IMR-90 (cell line): ENCODE measurements around the gene CHD2. TPM values are rescaled to one million over a fixed set of nuclear protein-coding genes. Genes with fewer than 3 reads are reported as not detected.

Experiments
- ATAC-seq: fragments of 200-7000 bp; cut with Tn5 transposase; 2 replicates; pipeline ENCODE4 v1.9.1; 2020; ENCODE audit warnings: low read depth, mild to moderate bottlenecking, moderate library complexity
- BruUV-seq: library from RNA; stranded (reverse); fragments of 400-500 nt; replicated peaks from 2 replicates; lab custom pipeline; 2021; lab: Mats Ljungman, UMichigan
- CTCF ChIA-PET: fragments of 300-600 bp; formaldehyde crosslinking; extraction: SDS; loops from one replicate; lab custom pipeline; 2021; ENCODE audit warnings: antibody characterized with exemption; lab: Yijun Ruan, JAX
- POLR2A ChIA-PET: fragments of 300-600 bp; sonication (Branson Sonifier 250); formaldehyde crosslinking; loops from one replicate; lab custom pipeline; 2022; ENCODE audit warnings: antibody characterized with exemption; ENCODE audit not compliant: unreplicated experiment; lab: Charles Lee
- DNase-seq: peaks from one replicate; pipeline ENCODE4 v3.0.0; 2013
- H2AFZ ChIP-seq: replicated peaks from 2 replicates; pipeline ENCODE3; 2013; ENCODE audit warnings: low read length, mild to moderate bottlenecking; ENCODE audit not compliant: poor library complexity
- H2AK5ac ChIP-seq: 2 replicates; pipeline ENCODE4 v1.6.1; 2013; ENCODE audit warnings: low read depth, low read length, inconsistent platforms
- H2AK9ac ChIP-seq: replicated peaks from 2 replicates; pipeline ENCODE3; 2013; ENCODE audit warnings: mild to moderate bottlenecking, low read depth, low read length, moderate library complexity; ENCODE audit not compliant: poor library complexity
- H2BK120ac ChIP-seq: 2 replicates; pipeline ENCODE4 v1.6.1; 2013; ENCODE audit warnings: low read depth, low read length, inconsistent platforms
- H2BK15ac ChIP-seq: 3 replicates; pipeline ENCODE4 v1.6.1; 2013; ENCODE audit warnings: low read depth, low read length, inconsistent platforms
- H2BK20ac ChIP-seq: 2 replicates; pipeline ENCODE4 v1.6.1; 2013; ENCODE audit warnings: low read depth, mild to moderate bottlenecking, inconsistent platforms, low read length, moderate library complexity
- H2BK5ac ChIP-seq: 2 replicates; pipeline ENCODE4 v1.6.1; 2013; ENCODE audit warnings: mild to moderate bottlenecking, low read depth, low read length, inconsistent platforms; ENCODE audit not compliant: poor library complexity, severe bottlenecking
- H3K14ac ChIP-seq: replicated peaks from 2 replicates; pipeline ENCODE4 v1.6.1; 2013; ENCODE audit warnings: low read depth, low read length, inconsistent platforms
- H3K18ac ChIP-seq: 2 replicates; pipeline ENCODE4 v1.6.1; 2013; ENCODE audit warnings: low read depth, low read length, control low read depth
- H3K23ac ChIP-seq: 2 replicates; pipeline ENCODE4 v1.6.1; 2013; ENCODE audit warnings: low read depth, low read length, inconsistent platforms
- H3K27ac ChIP-seq: 2 replicates; pipeline ENCODE4 v1.5.1; 2013; ENCODE audit warnings: mild to moderate bottlenecking, control low read depth, low read length; ENCODE audit not compliant: insufficient read depth
- H3K27me3 ChIP-seq: 2 replicates; pipeline ENCODE4 v1.6.1; 2013; ENCODE audit warnings: low read length; ENCODE audit not compliant: control insufficient read depth, insufficient read depth
- H3K36me3 ChIP-seq: 2 replicates; pipeline ENCODE4 v1.6.1; 2013; ENCODE audit warnings: low read length, mixed read lengths; ENCODE audit not compliant: control insufficient read depth, insufficient read depth
- H3K4ac ChIP-seq: 2 replicates; pipeline ENCODE4 v1.6.1; 2013; ENCODE audit warnings: low read depth, low read length, inconsistent platforms
- H3K4me1 ChIP-seq: 2 replicates; pipeline ENCODE4 v1.6.1; 2013; ENCODE audit warnings: low read length, mixed read lengths; ENCODE audit not compliant: control insufficient read depth, insufficient read depth
- H3K4me2 ChIP-seq: 2 replicates; pipeline ENCODE4 v1.6.1; 2013; ENCODE audit warnings: low read depth, mild to moderate bottlenecking, control low read depth, low read length, moderate library complexity
- H3K4me3 ChIP-seq: 2 replicates; pipeline ENCODE4 v1.5.1; 2013; ENCODE audit warnings: low read depth, mild to moderate bottlenecking, control low read depth, low read length, moderate library complexity; ENCODE audit not compliant: insufficient read depth
- H3K56ac ChIP-seq: 2 replicates; pipeline ENCODE4 v1.6.1; 2013; ENCODE audit warnings: low read length, inconsistent platforms; ENCODE audit not compliant: insufficient read depth; ENCODE audit errors: extremely low read depth
- H3K79me1 ChIP-seq, 2 experiments: 2 replicates each; pipeline ENCODE4 v1.6.1; 2013; ENCODE audit warnings: low read length in 2 of 2, inconsistent platforms in 1 of 2, low read depth in 1 of 2
- H3K9ac ChIP-seq: 2 replicates; pipeline ENCODE4 v1.6.1; 2013; ENCODE audit warnings: low read depth, low read length, control low read depth
- H3K9me1 ChIP-seq: 2 replicates; pipeline ENCODE4 v1.6.1; 2013; ENCODE audit warnings: low read length, inconsistent platforms; ENCODE audit not compliant: insufficient read depth
- H3K9me3 ChIP-seq: 2 replicates; pipeline ENCODE4 v1.6.1; 2013; ENCODE audit warnings: low read length; ENCODE audit not compliant: control insufficient read depth, insufficient read depth
- H4K20me1 ChIP-seq: 2 replicates; pipeline ENCODE4 v1.6.1; 2013; ENCODE audit warnings: low read length, inconsistent platforms; ENCODE audit not compliant: insufficient read depth
- H4K5ac ChIP-seq: 2 replicates; pipeline ENCODE4 v1.6.1; 2013; ENCODE audit warnings: mild to moderate bottlenecking, low read depth, low read length, control low read depth
- H4K8ac ChIP-seq, 2 experiments: 2 replicates each; pipeline ENCODE4 v1.6.1; 2013; ENCODE audit warnings: low read depth in 2 of 2, low read length in 2 of 2, control low read depth in 1 of 2, inconsistent platforms in 1 of 2
- H4K91ac ChIP-seq: 2 replicates; pipeline ENCODE4 v1.6.1; 2013; ENCODE audit warnings: low read depth, low read length, inconsistent platforms; ENCODE audit not compliant: insufficient read depth
- BHLHE40 ChIP-seq: fragments of 150-350 bp; IDR thresholded peaks from 2 replicates; pipeline ENCODE4 v1.6.1; 2016; ENCODE audit warnings: mild to moderate bottlenecking, low read depth, low read length
- CEBPB ChIP-seq: IDR thresholded peaks from 2 replicates; pipeline ENCODE4 v1.6.1; 2012; ENCODE audit warnings: low read depth, low read length, improper control_type of control experiment
- CHD1 ChIP-seq: IDR thresholded peaks from 2 replicates; pipeline ENCODE4 v1.6.1; 2012; ENCODE audit warnings: low read depth, low read length, improper control_type of control experiment
- CTCF ChIP-seq: conservative IDR thresholded peaks from 2 replicates; pipeline ENCODE4 v1.5.1; 2012; ENCODE audit warnings: mild to moderate bottlenecking, low read depth, low read length, improper control_type of control experiment
- ELK1 ChIP-seq: fragments of 150-350 bp; IDR thresholded peaks from 2 replicates; pipeline ENCODE4 v1.6.1; 2016; ENCODE audit warnings: low read depth, mild to moderate bottlenecking, low read length, moderate library complexity, borderline replicate concordance
- MAFK ChIP-seq: IDR thresholded peaks from 2 replicates; pipeline ENCODE4 v1.6.1; 2012; ENCODE audit warnings: low read depth, low read length, improper control_type of control experiment
- MXI1 ChIP-seq: IDR thresholded peaks from 2 replicates; pipeline ENCODE4 v1.6.1; 2012; ENCODE audit warnings: low read depth, mild to moderate bottlenecking, low read length, moderate library complexity, borderline replicate concordance
- NFE2L2 ChIP-seq: fragments of 150-350 bp; IDR thresholded peaks from 2 replicates; pipeline ENCODE4 v1.6.1; 2016; ENCODE audit warnings: low read depth, mild to moderate bottlenecking, low read length
- POLR2A ChIP-seq: IDR thresholded peaks from 2 replicates; pipeline ENCODE4 v1.6.1; 2012; ENCODE audit warnings: mild to moderate bottlenecking, low read depth, low read length
- RAD21 ChIP-seq: IDR thresholded peaks from 2 replicates; pipeline ENCODE4 v1.6.1; 2012; ENCODE audit warnings: low read length, improper control_type of control experiment
- RCOR1 ChIP-seq: IDR thresholded peaks from 2 replicates; pipeline ENCODE4 v1.6.1; 2012; ENCODE audit warnings: mild to moderate bottlenecking, low read length, improper control_type of control experiment; ENCODE audit not compliant: insufficient replicate concordance
- RFX5 ChIP-seq: IDR thresholded peaks from 2 replicates; pipeline ENCODE4 v1.8.0; 2012; ENCODE audit warnings: low read depth, mild to moderate bottlenecking, low read length, moderate library complexity
- SMC3 ChIP-seq: fragments of 150-350 bp; IDR thresholded peaks from 2 replicates; pipeline ENCODE4 v1.6.1; 2016; ENCODE audit warnings: low read depth, mild to moderate bottlenecking, antibody characterized with exemption, low read length, moderate library complexity
- WGBS, 2 experiments: methylation state at CpG; one replicate each; pipeline versions ENCODE4 v1.1.5 to v1.1.7; 2013; ENCODE audit warnings: missing lambda C conversion rate in 2 of 2; ENCODE audit not compliant: insufficient read length in 1 of 2; ENCODE audit errors: extremely low coverage in 2 of 2; 5-methylcytosine and 5-hydroxymethylcytosine counted together
- dilution Hi-C: fragments of 300-500 bp; cut with HindIII; formaldehyde crosslinking; loops from one replicate; pipeline ENCODE4 v1.14.3; 2018; ENCODE audit warnings: low sequenced_read_pairs; ENCODE audit not compliant: unreplicated experiment
- in situ Hi-C: fragments of 300-500 bp; cut with MboI; formaldehyde crosslinking; loops from 3 replicates; pipeline ENCODE4 v1.14.3; 2019; ENCODE audit warnings: low sequenced_read_pairs, inconsistent platforms, mixed read lengths
- intact Hi-C: fragments of 100-400 bp; cut with micrococcal nuclease; formaldehyde crosslinking; loops from 2 replicates; pipeline ENCODE4 v1.10.0; 2022
- polyA plus RNA-seq, 3 experiments: library from polyadenylated mRNA; depleted of rRNA; stranded (reverse); fragments of >200 nt; gene quantifications; 2 replicates each; pipeline ENCODE4 v1.2.3, GENCODE V29; 2012; ENCODE audit warnings: low replicate concordance in 1 of 3
- total RNA-seq: library from RNA; depleted of rRNA; stranded (reverse); fragments of >200 nt; gene quantifications from 2 replicates; pipeline ENCODE4 v1.2.3, GENCODE V29; 2012

The CHD2 gene
- total and polyA plus RNA-seq, 2 of the 4 experiments (the other 2 are of a cell fraction), result 44.9 to 64.7 TPM

GRCh38 chr15:92878593-92879053 lies 21.5 kb upstream of the CHD2 start:
- CTCF ChIA-PET, result interaction anchor here (0.7 kb wide), 1 partner anchor 18 kb away, joined by 4 read pairs; no protein-coding TSS in a partner anchor
- no peak overlapping the region for H3K23ac ChIP-seq
- no peak overlapping the region for H3K9ac ChIP-seq
- H2AK5ac ChIP-seq, result no peak overlapping the region
- no peak overlapping the region for H2BK15ac ChIP-seq
- no peak overlapping the region for H3K4me3 ChIP-seq
- H3K14ac ChIP-seq, result no peak overlapping the region
- H3K36me3 ChIP-seq, result no peaks in the 10 kb centered on the region; the same call in 1 of the 2 replicates
- no peak overlapping the region for H2BK5ac ChIP-seq
- WGBS, 2 experiments, result no CpG with 5 or more reads among the region's 5 CpGs
- ATAC-seq (no peak), DNase-seq (no peak)
- no peak overlapping the region for H3K27ac ChIP-seq
- in situ Hi-C loops (no loop called here), intact Hi-C loops (no loop called here), dilution Hi-C loops (no loop called here)
- no peak overlapping the region for H2BK20ac ChIP-seq
- peaks cover 7% of the 10 kb centered on the region for H3K4me1 ChIP-seq
- peaks cover 2% of the 10 kb centered on the region; the same call in 1 of the 2 replicates for H3K9me1 ChIP-seq
- H2BK120ac ChIP-seq, result no peak overlapping the region
- no peak for TF ChIP-seq RCOR1
- TF ChIP-seq NFE2L2, result no peak
- no peak for TF ChIP-seq POLR2A
- TF ChIP-seq CHD1, result no peak
- TF ChIP-seq CEBPB, result no peak
- no peak for TF ChIP-seq MXI1
- no peak for TF ChIP-seq RAD21
- no peak for TF ChIP-seq MAFK
- no peak for TF ChIP-seq BHLHE40
- TF ChIP-seq RFX5, result no peak
- no peak for TF ChIP-seq CTCF
- TF ChIP-seq ELK1, result no peak
- TF ChIP-seq SMC3, result no peak
- H4K20me1 ChIP-seq, result no peaks in the 10 kb centered on the region
- no peak overlapping the region for H4K5ac ChIP-seq
- peaks cover 4 to 10% of the 10 kb centered on the region in 2 experiments; a peak in 2 of 4 replicates for H3K79me1 ChIP-seq
- no peak overlapping the region for H3K4me2 ChIP-seq
- no peak overlapping the region for H4K8ac ChIP-seq
- no peak overlapping the region for H3K4ac ChIP-seq
- H3K56ac ChIP-seq, result no peak overlapping the region
- H3K9me3 ChIP-seq, result no peaks in the 10 kb centered on the region
- H4K91ac ChIP-seq, result no peak overlapping the region
- H2AFZ ChIP-seq, result peak overlapping the region; percentile 54
- H3K27me3 ChIP-seq, result no peaks in the 10 kb centered on the region
- no peak overlapping the region for H3K18ac ChIP-seq
- BruUV-seq, result no TSS peak
- H2AK9ac ChIP-seq, result no peak overlapping the region
- POLR2A ChIA-PET, result no interaction called here
